HG03066 (cell line): ENCODE results near the gene CLIP2.
A peak's percentile ranks its signal among the peaks of the same experiment; 100 is the strongest.
"Not testable (repeated sequence)": the region's sequence is repeated elsewhere in the genome, so short reads cannot be mapped to it uniquely, and the experiment has no call there.

Experiments
- ATAC-seq: cut with Tn5 transposase; IDR thresholded peaks from one replicate; pipeline ENCODE4 v1.9.1; 2021; ENCODE audit warnings: low read depth; ENCODE audit not compliant: unreplicated experiment

Gene CLIP2

DNA sequence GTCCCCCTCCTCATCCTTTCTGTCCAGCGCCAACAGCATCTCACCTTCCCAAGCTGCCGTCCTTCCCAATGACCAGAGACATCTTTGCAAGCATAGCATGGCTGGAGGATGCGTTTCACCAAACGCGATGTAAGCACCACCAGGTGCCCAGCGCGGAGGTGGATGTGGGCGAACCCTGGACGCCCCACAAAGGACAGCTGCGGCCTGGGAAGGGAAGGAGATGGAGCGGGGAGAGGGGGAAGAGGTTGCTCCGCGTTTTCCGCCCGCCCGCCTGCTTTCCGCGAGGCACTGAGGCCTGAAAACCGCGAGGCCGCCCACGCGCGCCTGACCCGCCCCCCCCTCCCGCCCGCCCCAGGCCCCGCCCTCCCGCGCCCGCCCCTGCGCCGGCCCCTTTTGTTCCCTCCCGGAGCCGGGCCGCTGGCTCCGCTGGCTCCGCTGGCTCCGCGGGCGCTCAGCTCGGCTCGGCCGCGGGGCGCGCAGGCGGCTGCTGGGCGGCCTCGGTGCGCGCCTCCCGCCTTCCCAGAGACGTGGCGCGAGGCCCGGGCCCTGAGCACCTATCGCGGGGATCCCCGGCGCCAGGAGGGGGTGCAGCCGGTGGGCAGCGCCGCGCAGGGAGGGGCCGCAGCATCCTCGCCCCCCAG, at the start of gene CLIP2:
Gene CLIP2, plus strand, starts transcription at position 390 of the 641 bp plus-strand sequence. CDS start 28,140 bp downstream, outside the sequence.
- ATAC-seq = peak; percentile 38

DNA sequence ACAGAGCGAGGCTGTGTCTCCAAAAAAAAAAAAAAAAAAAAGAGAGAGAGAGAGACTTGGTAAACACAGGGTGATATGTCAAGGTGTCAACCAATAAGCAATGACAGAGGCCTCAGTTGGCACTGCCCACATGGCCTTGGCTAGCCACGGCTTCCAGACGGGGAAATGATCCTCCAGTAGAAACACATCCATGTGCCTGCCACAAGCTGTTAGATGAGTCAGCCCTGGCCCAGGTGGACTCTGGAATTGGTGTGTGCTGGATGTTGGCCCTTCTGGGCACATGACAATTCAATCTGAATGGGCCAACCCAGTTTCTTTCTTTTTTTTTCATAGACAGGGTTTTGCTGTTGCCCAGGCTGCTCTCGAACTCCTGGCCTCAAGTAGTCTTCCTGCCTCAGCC, 48.7 kb upstream of the CLIP2 start:
- no peak for ATAC-seq

DNA sequence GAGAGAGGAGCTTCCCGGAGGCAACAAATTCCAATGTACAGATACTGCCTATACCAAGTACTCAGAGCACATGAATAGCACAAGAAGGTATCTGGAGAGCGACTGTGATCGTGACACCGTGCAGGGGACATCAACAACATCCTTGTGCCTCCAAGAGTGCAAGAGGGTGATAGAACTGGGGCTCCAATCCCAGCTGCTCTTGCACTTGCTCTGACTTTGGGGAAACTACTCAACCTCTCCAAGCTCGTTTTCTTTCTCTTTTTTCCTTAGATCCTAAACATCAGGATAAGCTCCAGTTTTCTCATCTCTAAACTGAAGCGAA, 47.1 kb upstream of the CLIP2 start:
- ATAC-seq = no peak

DNA sequence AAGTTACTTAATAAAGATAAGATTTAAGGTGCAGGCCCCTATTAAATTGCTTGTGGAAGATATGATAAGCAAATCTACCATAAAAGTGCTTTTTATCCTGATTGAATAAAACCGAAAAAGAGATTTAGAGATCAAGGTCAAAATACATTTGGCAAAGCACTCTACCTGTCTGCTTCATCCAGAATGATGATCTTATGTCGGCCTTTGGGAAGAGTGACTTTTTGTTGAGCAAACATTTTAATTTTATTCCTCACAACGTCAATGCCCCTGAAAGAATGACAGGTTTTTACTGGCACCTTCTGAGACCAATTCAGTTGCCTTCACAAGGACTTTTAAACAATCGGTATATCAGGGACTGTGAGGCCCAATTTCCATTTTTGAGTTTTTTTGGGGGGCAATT, 42.7 kb upstream of the CLIP2 start:
- no peak for ATAC-seq

DNA sequence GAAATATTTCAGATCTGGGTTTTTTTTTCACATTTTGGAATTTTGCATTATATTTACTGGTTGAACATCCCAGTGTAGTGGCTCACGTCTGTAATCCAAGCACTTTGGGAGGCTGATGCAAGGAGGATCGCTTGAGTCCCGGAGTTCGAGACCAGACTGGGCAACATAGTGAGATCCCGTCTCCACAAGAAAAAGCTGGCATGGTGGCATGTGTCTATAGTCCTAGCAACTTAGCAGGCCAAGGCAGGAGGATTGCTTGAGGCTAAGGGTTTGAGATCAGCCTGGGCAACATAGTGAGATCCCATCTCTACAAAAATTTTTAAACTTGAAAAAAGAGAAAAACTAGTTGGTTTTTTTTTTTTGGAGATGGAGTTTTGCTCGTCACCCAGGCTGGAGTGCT, 41.1 kb upstream of the CLIP2 start:
- no peak for ATAC-seq

DNA sequence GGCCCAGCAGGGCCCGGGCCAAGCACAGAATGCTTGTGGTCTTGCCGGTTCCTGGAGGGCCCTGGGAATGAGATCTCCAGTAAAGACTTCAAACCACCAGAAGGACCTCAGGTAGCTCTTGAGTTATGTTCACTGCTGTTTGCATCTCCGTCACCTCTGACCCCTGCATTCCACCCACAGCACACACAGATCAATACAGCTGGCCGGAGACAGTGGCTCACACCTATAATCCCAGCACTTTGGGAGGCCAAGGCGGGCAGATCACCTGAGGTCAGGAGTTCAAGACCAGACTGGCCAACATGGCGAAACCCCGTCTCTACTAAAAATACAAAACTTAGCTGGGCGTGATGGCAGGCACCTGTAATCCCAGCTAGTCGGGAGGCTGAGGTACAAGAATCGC, 40.1 kb upstream of the CLIP2 start:
- not testable (repeated sequence) for ATAC-seq

DNA sequence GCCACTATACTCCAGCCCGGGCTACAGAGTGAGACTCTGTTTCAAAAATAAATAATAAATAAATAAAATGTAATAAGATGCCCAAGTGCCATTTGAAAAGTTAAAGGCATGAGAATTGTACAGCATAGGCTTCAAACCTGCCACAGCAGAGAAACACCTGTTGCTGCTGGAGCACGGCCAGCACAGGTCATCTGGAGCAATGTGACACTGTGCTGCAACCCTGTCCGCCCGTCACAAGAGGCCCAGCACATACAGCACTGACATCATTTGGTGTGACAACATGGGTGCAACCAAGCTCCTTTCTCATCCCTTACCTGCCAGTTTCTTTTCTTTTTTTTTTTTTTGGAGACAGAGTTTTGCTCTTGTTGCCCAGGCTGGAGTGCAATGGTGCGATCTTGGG, 36.3 kb upstream of the CLIP2 start:
- no peak for ATAC-seq

DNA sequence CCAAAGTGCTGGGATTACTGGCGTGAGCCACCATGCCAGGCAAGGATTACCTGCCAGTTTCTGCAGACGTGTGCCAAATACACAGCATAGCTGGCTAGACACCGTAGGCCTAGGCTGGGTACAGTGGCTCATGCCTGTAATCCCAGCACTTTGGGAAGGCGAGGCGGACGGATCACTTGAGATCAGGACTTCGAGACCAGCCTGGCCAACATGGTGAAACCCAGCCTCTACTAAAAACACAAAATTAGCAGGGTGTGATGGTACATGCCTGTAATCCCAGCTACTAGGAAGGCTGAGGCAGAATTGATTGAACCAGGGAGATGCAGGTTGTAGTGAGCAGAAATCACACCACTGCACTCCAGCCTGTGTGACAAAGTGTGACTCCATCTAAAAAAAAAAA, 35.9 kb upstream of the CLIP2 start:
- no peak for ATAC-seq

DNA sequence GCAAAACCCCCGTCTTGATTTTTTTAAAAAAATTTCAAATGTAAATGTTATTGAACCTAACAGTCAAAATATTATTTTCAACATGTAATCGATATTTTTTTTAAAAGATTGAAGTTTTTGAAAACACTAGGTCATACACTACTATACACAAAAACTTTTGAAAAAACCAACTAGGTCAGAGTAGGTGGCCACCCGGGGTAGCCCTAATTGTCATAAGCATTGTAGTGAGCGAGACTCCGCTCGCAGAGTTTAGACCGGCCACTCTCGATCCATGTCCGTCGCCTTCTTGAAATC, 35.4 kb upstream of the CLIP2 start:
- no peak for ATAC-seq

DNA sequence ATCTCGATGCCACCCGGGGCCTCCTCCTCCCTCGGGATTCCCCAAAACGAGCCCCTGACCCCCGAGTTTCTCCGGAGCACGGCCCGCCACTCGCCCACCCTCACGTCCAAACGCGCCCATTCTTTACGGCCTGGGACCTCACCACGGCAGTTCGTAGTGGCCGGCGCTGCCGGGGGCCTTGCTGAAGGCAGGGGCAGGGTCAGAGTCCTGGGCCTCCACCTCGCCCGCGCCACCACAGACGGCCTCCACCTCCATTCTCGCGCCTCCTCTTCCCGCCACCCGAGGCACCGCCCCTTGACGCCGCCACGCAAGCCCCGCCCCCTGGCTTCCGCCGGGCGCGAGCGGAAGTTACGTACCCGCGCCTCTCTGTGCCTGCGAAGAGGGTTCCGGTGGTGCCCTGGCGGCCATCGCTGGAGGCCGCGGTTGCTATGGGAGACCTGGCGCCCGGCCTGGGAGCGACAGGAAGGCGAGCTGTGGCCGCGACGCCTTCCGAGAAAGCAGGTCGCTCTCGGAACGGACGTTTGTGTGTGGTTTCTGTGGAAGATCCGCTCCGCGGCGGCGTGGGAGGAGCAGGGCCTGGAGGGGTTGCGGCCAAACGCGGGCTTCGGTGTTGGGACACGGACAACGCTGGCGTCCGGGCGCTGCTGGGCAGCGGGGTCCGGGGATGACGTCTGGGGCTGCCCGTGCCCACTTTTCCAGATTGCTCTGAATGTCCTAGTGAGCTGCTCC, 34.9 kb upstream of the CLIP2 start, which contains the start of gene RFC2:
Gene RFC2, minus strand, starts transcription at position 271 of the 729 bp plus-strand sequence. Its CDS starts 16 bp downstream, at position 255.
- ATAC-seq = peak; percentile 84

DNA sequence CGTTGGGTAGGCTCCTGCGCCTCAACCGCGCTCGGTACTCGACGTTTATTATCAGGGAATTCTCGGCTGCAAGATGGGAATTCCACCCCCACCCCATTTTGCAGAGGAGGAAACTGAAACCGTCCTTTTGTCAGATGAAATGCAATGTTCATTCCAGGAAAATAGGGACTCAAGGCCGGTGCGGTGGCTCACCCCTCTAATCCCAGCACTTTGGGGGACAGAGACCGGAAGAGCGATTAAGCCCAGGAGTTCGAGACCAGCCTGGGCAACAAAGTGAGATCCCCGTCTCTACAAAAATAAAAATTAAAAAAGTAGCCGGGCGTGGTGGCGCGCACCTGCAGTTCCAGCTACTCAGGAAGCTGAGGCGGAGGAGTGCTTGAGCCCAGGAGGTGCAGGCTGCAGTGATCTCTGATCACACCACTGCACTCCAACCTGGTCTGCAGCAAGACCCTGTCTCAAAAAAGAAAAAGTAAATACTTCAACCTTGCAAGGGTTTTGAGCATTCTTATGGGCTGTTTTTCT, 34.3 kb upstream of the CLIP2 start:
- no peak for ATAC-seq

DNA sequence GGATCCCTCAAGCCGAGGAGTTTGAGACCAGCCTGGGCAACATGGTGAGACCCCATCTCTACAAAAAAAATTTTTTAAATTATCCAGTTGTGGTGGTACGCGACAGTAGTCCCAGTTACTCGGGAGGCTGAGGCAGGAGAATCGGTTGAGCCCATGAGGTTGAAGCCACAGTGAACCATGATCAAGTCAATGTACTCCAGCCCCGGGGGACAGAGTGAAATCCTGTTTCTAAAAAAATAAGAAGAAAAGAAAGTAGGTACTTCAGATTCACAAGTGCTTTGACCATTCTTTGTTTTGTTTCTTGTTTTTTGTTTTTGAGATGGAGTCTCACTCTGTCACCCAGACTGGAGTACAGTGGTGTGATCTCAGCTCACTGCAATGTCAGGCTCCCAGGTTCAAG, 33.7 kb upstream of the CLIP2 start:
- ATAC-seq = not testable (repeated sequence)

DNA sequence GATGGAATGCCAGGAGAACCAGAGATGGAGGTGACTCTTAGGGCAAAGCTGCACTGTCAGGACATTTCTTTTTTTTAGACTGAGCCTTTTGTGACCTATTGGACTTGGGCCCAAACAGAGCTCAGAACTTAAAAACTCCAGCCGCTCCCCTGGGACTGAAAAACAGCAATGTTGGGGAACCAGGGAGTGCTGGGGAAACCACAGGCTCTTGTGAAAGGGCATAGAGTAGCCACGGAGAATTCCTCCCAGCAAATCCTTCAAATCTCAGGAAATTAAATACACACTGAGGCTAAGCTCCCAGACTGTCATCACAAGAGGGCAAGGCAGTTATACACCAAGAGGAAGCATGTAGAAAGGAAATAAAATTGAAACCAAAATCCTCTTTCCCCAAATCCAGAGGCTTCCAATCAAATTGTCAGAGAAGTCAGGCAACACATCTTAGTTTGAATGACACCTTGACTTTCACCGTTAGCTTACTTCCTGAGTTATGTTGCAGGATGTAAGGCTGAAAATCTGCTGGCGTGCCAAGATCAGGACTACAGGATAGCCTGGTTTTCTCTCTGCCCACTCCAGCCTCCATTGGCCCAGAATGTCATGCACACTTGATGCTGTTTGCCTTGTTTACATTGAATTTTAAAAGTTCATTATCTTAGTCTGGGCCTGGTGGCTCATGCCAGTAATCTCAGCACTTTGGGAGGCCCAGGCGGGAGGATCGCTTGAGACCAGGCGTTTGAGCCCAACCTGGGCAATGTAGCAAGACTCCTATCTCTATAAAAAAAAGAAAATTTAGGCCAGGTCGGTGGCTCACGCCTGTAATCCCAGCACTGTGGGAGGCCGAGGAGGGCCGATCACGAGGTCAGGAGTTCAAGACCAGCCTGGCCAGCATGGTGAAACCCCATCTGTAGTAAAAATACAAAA, 32.5 kb upstream of the CLIP2 start:
- ATAC-seq = no peak

DNA sequence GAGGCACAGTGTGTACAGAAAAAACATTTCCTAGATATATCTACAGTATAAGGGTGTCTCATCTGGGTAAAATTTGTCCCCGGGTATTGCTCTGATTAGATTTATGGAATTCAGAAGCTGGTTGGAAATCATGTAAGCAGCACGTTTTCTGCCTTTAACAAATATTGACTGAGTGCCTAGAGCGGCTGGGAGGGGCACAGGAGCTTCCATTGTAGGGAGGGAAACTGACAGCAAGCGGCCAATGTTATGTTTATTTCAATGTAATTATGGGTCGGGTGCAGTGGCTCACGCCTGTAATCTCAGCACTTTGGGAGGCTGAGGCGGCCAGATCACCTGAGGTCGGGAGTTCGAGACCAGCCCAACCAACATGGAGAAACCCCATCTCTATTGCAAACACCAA, 30.6 kb upstream of the CLIP2 start:
- ATAC-seq = no peak

DNA sequence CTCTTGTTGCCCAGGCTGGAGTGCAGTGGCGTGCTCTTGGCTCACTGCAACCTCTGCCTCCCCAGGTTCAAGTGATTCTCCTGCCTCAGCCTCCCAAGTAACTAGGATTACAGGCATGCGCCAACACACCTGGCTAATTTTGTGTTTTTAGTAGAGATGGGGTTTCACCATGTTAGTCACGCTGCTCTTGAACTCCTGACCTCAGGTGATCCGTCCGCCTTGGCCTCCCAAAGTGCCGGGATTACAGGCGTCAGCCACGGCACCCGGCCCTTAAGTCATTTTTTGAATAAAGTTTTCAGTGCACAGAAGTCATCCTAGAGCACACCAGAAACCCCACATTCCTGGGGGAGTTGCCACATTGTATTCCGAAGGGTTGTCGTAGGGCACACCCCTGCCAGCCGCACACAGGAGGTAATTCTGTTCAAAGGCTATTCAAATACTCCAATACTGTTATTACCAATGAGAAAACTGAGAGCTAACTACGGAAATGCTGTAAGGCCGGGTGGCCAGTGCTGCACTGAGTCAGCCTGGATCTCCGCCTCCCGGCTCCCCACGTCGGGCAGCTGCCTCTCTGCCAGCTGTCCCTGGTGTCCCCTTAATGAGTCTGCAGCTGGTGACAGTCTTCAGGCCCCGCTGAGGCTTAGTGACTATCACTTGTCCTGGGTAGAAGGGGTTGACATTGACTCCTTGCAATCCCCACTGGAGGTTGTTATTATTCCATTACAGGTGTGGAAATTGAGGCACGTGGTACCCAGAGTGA, 26.4 kb upstream of the CLIP2 start:
- no peak for ATAC-seq

DNA sequence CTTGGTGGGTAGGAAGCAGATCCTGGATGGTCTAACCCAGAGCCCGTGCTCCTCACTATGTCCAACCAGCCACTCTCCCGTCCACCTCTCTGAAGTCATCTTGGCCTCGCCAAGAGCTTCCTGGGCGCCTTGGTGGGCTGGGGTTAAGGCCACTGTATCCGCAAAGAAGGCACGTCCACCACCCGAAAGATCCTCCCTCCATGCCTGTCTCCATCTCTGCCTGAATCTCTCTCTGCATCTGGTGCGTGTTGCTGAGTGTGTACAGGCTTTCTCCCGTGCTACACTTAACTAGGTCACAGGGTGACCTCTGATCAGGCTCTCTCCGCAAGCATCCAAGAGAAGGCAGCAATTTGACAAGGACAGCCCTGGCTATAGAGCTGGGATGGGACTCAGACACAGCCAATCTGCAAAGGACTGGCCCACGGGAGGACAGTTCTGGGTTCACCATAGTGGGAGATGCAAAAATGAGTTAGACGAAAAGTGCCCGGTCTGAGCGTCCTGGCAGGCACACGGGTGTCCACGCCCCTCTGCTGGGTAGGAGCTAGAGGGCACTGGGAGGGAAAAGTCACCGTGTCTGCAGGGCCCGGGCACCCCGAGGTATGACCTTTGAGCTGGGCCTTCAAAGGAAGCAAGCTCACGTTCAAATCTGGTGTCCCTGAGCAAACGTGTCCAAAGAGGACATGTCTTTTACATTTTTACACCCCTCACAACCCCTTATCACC, 25.6 kb upstream of the CLIP2 start:
- ATAC-seq = no peak

DNA sequence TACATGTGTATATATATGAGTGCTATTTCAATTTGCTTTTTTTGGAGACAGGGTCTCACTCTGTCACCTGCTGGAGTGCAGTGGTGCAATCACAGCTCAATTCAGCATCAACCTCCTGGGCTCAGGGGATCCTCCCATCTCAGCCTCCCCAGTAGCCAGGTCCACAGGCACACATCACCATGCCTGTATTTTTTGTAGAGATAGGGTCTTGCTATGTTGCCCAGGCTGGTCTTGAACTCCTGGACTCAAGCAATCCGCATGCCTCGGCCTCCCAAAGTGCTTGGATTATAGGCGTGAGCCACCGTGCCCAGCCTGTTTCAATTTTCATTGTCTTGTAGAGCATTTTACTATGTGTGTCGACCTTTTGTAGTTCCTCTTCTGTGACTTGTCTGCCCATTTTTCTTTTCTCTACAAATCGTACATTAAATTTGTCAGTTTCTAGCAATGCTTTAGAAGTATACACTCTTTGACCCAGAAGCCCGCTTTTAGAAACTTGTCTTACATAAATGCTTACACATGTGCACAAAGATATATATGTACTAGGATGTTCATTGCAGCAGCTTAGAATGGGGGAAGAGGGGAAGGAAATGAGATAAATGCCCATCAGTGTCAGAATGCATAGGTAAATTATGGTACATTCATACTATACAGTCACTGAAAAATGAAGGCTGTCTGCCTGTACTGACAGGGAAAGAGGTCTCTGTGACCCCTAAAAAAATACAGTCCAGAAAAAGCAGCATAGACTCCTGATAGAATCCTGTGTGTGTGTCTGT, 22.8 kb upstream of the CLIP2 start:
- no peak for ATAC-seq

DNA sequence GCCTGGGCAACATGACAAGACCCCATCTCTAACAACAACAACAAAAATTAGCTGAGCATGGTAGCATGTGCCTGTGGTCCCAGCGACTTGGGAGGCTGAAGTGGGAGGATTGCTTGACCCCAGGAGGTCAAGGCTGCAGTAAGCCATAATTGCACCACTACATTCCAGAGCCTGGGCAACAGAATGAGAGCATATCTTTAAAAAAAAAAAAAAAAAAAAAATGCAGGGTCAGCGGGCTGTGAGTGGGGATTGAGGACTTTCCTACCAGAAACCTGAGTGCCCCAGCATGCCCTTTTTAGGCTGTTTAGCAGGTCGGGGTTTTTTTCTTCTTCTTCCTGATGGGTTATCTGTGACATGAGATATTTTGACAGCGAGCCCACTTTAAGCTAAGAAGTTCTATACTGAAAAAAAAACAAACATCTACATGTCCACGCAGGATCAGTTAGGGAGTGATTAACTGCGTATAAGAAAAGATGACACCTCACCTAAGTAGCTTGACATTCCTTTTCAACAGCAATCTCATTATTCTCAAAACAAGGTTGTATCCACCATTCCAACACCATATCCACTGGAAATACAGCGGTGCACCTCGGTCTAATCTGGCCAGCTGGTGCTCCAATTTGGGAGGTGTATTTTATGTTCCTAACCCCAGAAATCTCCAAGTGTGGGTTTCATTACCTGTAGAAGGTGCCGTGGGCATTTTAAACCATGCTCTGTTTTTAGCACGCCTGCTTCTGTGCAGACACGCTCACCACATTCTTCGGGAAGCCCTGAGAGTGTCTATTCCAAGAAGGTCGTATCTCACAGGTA, 21.2 kb upstream of the CLIP2 start:
- no peak for ATAC-seq
